ENCODE data around the gene MAP6D1. TPM values are rescaled to one million over a fixed set of nuclear protein-coding genes. Genes with fewer than 3 reads are reported as not detected.

The MAP6D1 gene
- total and polyA plus RNA-seq, 2 donors (not counting 1 experiment from before 2014, with no cell fraction given) = 0.46 to 4.2 TPM

Other genes with a start within 250 kb of the MAP6D1 start
- gene KLHL24, start 190.0 kb downstream of the MAP6D1 start, total RNA-seq = 134 and 139 TPM in 2 replicates
- 37.4 and 80.8 TPM in 2 replicates for gene KLHL24, start 190.0 kb downstream of the MAP6D1 start, polyA plus RNA-seq
- gene YEATS2, start 127.8 kb downstream of the MAP6D1 start, total RNA-seq = 26.7 and 30.6 TPM in 2 replicates
- gene YEATS2, start 127.8 kb downstream of the MAP6D1 start, polyA plus RNA-seq = 20.2 and 21.8 TPM in 2 replicates
- 46.7 and 51.2 TPM in 2 replicates for gene PARL, start 59.3 kb upstream of the MAP6D1 start, total RNA-seq
- 23.5 and 32.6 TPM in 2 replicates for gene PARL, start 59.3 kb upstream of the MAP6D1 start, polyA plus RNA-seq
- gene ABCC5, start 192.3 kb upstream of the MAP6D1 start, total RNA-seq = 29.5 and 31.7 TPM in 2 replicates
- 13.4 and 16.9 TPM in 2 replicates for gene ABCC5, start 192.3 kb upstream of the MAP6D1 start, polyA plus RNA-seq
- gene HTR3D, start 206.2 kb upstream of the MAP6D1 start, total RNA-seq = not detected in 2 replicates
- gene HTR3D, start 206.2 kb upstream of the MAP6D1 start, polyA plus RNA-seq = not detected in 2 replicates
- gene HTR3C, start 227.5 kb upstream of the MAP6D1 start, total RNA-seq = not detected in 2 replicates
- gene HTR3C, start 227.5 kb upstream of the MAP6D1 start, polyA plus RNA-seq = not detected in 2 replicates